GM12878 (cell line): Measurements from ENCODE around the gene FBLN1. TPM values are rescaled to one million over a fixed set of nuclear protein-coding genes. Genes with fewer than 3 reads are reported as not detected.

Experiments
- ATAC-seq: fragments of 200-7000 bp; cut with Tn5 transposase; 3 replicates; pipeline ENCODE4 v1.9.1; 2020; ENCODE audit warnings: mild to moderate bottlenecking, moderate library complexity
- BruUV-seq: library from RNA; stranded (reverse); fragments of 400-500 nt; replicated peaks from 2 replicates; lab custom pipeline; 2021; lab: Mats Ljungman, UMichigan
- CTCF ChIA-PET: fragments of 300-600 bp; sonication (Branson Sonifier 250); formaldehyde crosslinking; extraction: SDS; loops from one replicate; lab custom pipeline; 2021; ENCODE audit warnings: inconsistent platforms; lab: Yijun Ruan, JAX
- POLR2A ChIA-PET: fragments of 350-600 bp; formaldehyde crosslinking; extraction: SDS; loops from one replicate; lab custom pipeline; 2021; ENCODE audit warnings: inconsistent platforms; lab: Charles Lee
- RAD21 ChIA-PET: fragments of 300-600 bp; sonication (Branson Sonifier 250); formaldehyde crosslinking; loops from one replicate; lab custom pipeline; 2023; ENCODE audit warnings: antibody characterized with exemption; ENCODE audit not compliant: unreplicated experiment; lab: Charles Lee
- SMC1A ChIA-PET: fragments of 300-600 bp; sonication (Branson Sonifier 250); formaldehyde crosslinking; loops from one replicate; lab custom pipeline; 2023; ENCODE audit not compliant: unreplicated experiment, uncharacterized antibody; lab: Charles Lee
- DNase-seq: peaks from one replicate; pipeline ENCODE4 v3.0.0-alpha.2; 2011; ENCODE audit warnings: low read depth, low spot score
- FAIRE-seq: peaks from 3 replicates; lab custom pipeline; 2011; peaks lifted over from hg19 to GRCh38; lab: Jason Lieb, UNC
- H2AFZ ChIP-seq: 2 replicates; pipeline ENCODE4 v1.6.0; 2011; ENCODE audit warnings: low read depth, low read length, control low read depth; ENCODE audit not compliant: control insufficient read depth
- H3K27ac ChIP-seq: 2 replicates; pipeline ENCODE4 v1.5.1; 2011; ENCODE audit warnings: control low read depth; ENCODE audit not compliant: control insufficient read depth, insufficient read depth
- H3K27me3 ChIP-seq, 2 experiments: replicated peaks in 1 of 2; 2 replicates each; pipeline versions ENCODE4 v1.6.0 to v1.6.1; 2011; ENCODE audit warnings: low read length in 1 of 2; ENCODE audit not compliant: control insufficient read depth in 2 of 2, insufficient read depth in 2 of 2
- H3K36me3 ChIP-seq, 2 experiments: 2 replicates each; pipeline ENCODE4 v1.5.1; 2011; ENCODE audit warnings: low read length in 1 of 2; ENCODE audit not compliant: control insufficient read depth in 2 of 2, insufficient read depth in 2 of 2
- H3K4me1 ChIP-seq: 2 replicates; pipeline ENCODE4 v1.6.1; 2011; ENCODE audit warnings: mild to moderate bottlenecking, low read length, moderate library complexity, mixed read lengths; ENCODE audit not compliant: control insufficient read depth, insufficient read depth
- H3K4me2 ChIP-seq: 2 replicates; pipeline ENCODE4 v1.6.0; 2011; ENCODE audit warnings: control low read depth; ENCODE audit not compliant: control insufficient read depth, insufficient read depth
- H3K4me3 ChIP-seq: fragments of 200-600 bp; sonication (generic); 2 replicates; pipeline ENCODE4 v1.5.1; 2016
- H3K79me2 ChIP-seq: 2 replicates; pipeline ENCODE4 v1.6.0; 2011; ENCODE audit warnings: low read length; ENCODE audit not compliant: control insufficient read depth, insufficient read depth
- H3K9ac ChIP-seq: 2 replicates; pipeline ENCODE4 v1.8.0; 2011; ENCODE audit warnings: low read length, control low read depth, mixed read lengths; ENCODE audit not compliant: control insufficient read depth, insufficient read depth
- H3K9me3 ChIP-seq: replicated peaks from 3 replicates; pipeline ENCODE4 v1.5.1; 2011; ENCODE audit warnings: mild to moderate bottlenecking, low read length; ENCODE audit not compliant: control insufficient read depth, insufficient read depth
- H4K20me1 ChIP-seq: 2 replicates; pipeline ENCODE4 v1.6.0; 2011; ENCODE audit not compliant: control insufficient read depth, insufficient read depth
- BACH1 ChIP-seq: fragments of 450-650 bp; IDR thresholded peaks from 2 replicates; pipeline ENCODE4 v1.6.1; 2017; ENCODE audit warnings: mild to moderate bottlenecking, borderline replicate concordance
- CEBPZ ChIP-seq: fragments of 150-350 bp; IDR thresholded peaks from 2 replicates; pipeline ENCODE4 v1.6.1; 2016; ENCODE audit warnings: low read depth, low read length
- EP300 ChIP-seq, 2 experiments: fragments of 150-350 bp in 1 of 2; IDR thresholded peaks; 2 replicates each; pipeline ENCODE4 v1.6.1; 2011 to 2012; ENCODE audit warnings: low read depth in 2 of 2, low read length in 2 of 2, borderline replicate concordance in 1 of 2, improper control_type of control experiment in 1 of 2, inconsistent platforms in 1 of 2; ENCODE audit not compliant: control insufficient read depth in 1 of 2
- FOS ChIP-seq: IDR thresholded peaks from 3 replicates; pipeline ENCODE4 v1.6.1; 2011; ENCODE audit warnings: borderline replicate concordance; ENCODE audit not compliant: insufficient read length; ENCODE audit errors: extremely low read depth
- IRF5 ChIP-seq: fragments of 450-650 bp; IDR thresholded peaks from 2 replicates; pipeline ENCODE4 v1.6.1; 2017; ENCODE audit warnings: borderline replicate concordance
- PML ChIP-seq: IDR thresholded peaks from 2 replicates; pipeline ENCODE4 v1.6.1; 2012; ENCODE audit warnings: low read length, inconsistent platforms
- RAD21 ChIP-seq: IDR thresholded peaks from 2 replicates; pipeline ENCODE4 v1.6.1; 2011; ENCODE audit warnings: mild to moderate bottlenecking, low read depth, low read length, moderate library complexity; ENCODE audit not compliant: insufficient read depth
- TAF1 ChIP-seq: IDR thresholded peaks from 2 replicates; pipeline ENCODE4 v1.6.1; 2011; ENCODE audit warnings: mild to moderate bottlenecking, low read depth, low read length, borderline replicate concordance
- USF2 ChIP-seq: IDR thresholded peaks from 2 replicates; pipeline ENCODE4 v1.6.1; 2011; ENCODE audit warnings: low read depth, low read length, improper control_type of control experiment, borderline replicate concordance
- ZBED1 ChIP-seq: IDR thresholded peaks from 2 replicates; pipeline ENCODE4 v1.6.1; 2016; ENCODE audit warnings: borderline replicate concordance
- ZBTB33 ChIP-seq: fragments of 450-650 bp; IDR thresholded peaks from 2 replicates; pipeline ENCODE4 v1.6.1; 2017; ENCODE audit warnings: mild to moderate bottlenecking
- WGBS: methylation state at CpG from one replicate; pipeline ENCODE4 v1.1.6; 2016; ENCODE audit warnings: low lambda C conversion rate; ENCODE audit not compliant: insufficient replicate concordance, insufficient coverage; ENCODE audit errors: missing lambda C conversion rate; 5-methylcytosine and 5-hydroxymethylcytosine counted together
- in situ Hi-C: fragments of 300-500 bp; cut with MboI; formaldehyde crosslinking; loops from 9 replicates; pipeline ENCODE4 v1.14.3; 2018; ENCODE audit warnings: mixed read lengths
- intact Hi-C: fragments of 100-400 bp; cut with micrococcal nuclease; formaldehyde crosslinking; loops from one replicate; pipeline ENCODE4 v1.14.2; 2022; ENCODE audit not compliant: unreplicated experiment
- polyA plus RNA-seq, 11 experiments: library from polyadenylated mRNA; depleted of rRNA in 4 of 11; unstranded in 6 of 11; stranded (reverse) in 5 of 11; fragments of >200 nt; fragmentation: Nextera tagmentation in 4 of 11; fragmentation: Illumina TruSeq in 1 of 11; extraction: Ambion mirVana in 4 of 11; extraction: Trizol in 1 of 11; gene quantifications; 1 replicate in 1 of 11; 2 replicates in 10 of 11; pipeline versions ENCODE4 v1.2.1 to v1.2.3, GENCODE V29; 2011 to 2016; ENCODE audit warnings: inconsistent platforms in 2 of 11, missing spikeins in 2 of 11, low read depth in 1 of 11
- total RNA-seq, 4 experiments: library from RNA; depleted of rRNA in 3 of 4; stranded (reverse); fragments of >200 nt in 3 of 4; fragmentation: Illumina TruSeq in 1 of 4; extraction: Trizol in 1 of 4; gene quantifications; 2 replicates each; pipeline versions ENCODE4 v1.2.1 to v1.2.3, GENCODE V29; 2013 to 2021

The FBLN1 gene
- total and polyA plus RNA-seq, 10 of the 15 experiments (the other 5 are each of a cell fraction or from before 2014, with no cell fraction given): 0.20 to 0.51 TPM; not detected in 8

GRCh38 chr22:45599836-45600577 lies 97.3 kb downstream of the FBLN1 start (continued):
- no peak for TF ChIP-seq ZBTB33
- TF ChIP-seq IRF5: no peak
- no peak for TF ChIP-seq BACH1
- no peak for TF ChIP-seq USF2

- ChIA-PET CTCF (no interaction called here), POLR2A (no interaction called here), SMC1A (no interaction called here), RAD21 (no interaction called here)
- 23% methylated on average over 14 of the region's 14 CpGs for WGBS
- H3K27me3 ChIP-seq: peaks cover 0 to 2% of the 10 kb centered on the region in 2 experiments; a peak in 1 of 4 replicates
- H2AFZ ChIP-seq: no peak overlapping the region
- no peak overlapping the region for H3K9ac ChIP-seq
- H3K27ac ChIP-seq: no peak overlapping the region
- H3K79me2 ChIP-seq: no peaks in the 10 kb centered on the region
- intact Hi-C loops (no loop called here), in situ Hi-C loops (no loop called here)
- FAIRE-seq: no peak
- H3K9me3 ChIP-seq: no peaks in the 10 kb centered on the region
- no TSS peak for BruUV-seq
- no peaks in the 10 kb centered on the region for H3K4me1 ChIP-seq
- DNase-seq: no peak
- H3K4me3 ChIP-seq: no peak overlapping the region
- no peaks in the 10 kb centered on the region for H3K36me3 ChIP-seq
- H3K4me2 ChIP-seq: no peak overlapping the region
- no peak for ATAC-seq
- H4K20me1 ChIP-seq: no peaks in the 10 kb centered on the region; the same call in 1 of the 2 replicates
- TF ChIP-seq EP300 (IDR thresholded peaks at IDR 0.05; ENCODE audit: borderline replicate concordance in 1 of 2, control insufficient read depth in 1 of 2, low read depth in 2 of 2, low read length in 2 of 2): no peak
- TF ChIP-seq ZBED1: no peak
- no peak for TF ChIP-seq FOS
- TF ChIP-seq CEBPZ: no peak
- no peak for TF ChIP-seq RAD21
- no peak for TF ChIP-seq TAF1
- TF ChIP-seq PML: no peak
Observed at GRCh38 chr22:45600790-45601730, 98.4 kb downstream of the FBLN1 start.
